ENCODE measurements around the gene ITGB2. TPM values are rescaled to one million over a fixed set of nuclear protein-coding genes. Genes with fewer than 3 reads are reported as not detected.

Gene ITGB2
- total RNA-seq, 1 experiment from 2014 or later, result 6.0 TPM

GRCh38 chr21:44855572-44855971 lies 65.1 kb downstream of the ITGB2 start:
- peaks cover 44% of the 10 kb centered on the region for H3K79me2 ChIP-seq (ENCODE audit: low read depth)
- TF ChIP-seq CTCF (conservative IDR thresholded peaks at IDR 0.05), result no peak
- TF ChIP-seq EZH2 (IDR thresholded peaks at IDR 0.05; ENCODE audit: low read depth), result no peak

DNA sequence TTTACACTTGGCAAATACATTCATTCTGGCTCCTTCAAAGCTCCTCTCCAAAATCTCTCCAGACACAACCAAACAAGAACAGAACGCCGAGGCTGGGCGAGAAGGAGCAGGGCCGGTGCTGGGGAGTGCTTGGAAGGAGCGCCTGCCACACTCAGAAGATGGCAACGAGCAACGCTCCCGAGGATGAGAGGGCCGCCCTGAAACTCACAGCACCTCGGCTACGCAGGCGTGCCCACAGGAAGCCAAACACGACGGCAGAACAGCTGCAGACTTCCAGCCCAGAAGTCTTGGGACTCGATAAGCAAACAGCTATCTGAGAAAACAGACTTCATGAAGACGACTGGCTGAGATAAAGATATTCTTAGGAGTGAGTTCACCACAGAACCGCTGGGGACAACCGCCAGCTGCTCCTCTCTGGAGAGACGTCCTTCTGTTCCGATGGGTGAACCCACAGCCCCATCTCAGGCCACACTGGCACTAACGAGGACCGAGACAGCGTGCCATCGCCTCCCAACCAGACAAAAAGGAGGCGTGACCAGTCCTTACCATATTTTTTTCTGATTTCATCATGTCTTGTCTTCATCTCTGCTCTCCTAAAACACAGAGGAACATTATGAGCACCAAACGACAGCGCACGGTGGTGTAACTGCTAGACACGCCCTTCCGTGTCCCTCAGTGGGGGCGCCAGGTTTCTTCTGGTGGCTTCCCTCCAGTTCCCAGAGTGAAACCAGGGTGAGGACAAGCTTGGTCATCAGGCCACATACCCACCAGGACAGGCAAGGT lies 65.8 kb downstream of the ITGB2 start:
- peaks cover 4% of the 10 kb centered on the region; the same call in 1 of the 2 replicates for H3F3A ChIP-seq (ENCODE audit: insufficient read depth, low read depth)
- no peak for DNase-seq
- no peaks in the 10 kb centered on the region for H3K9me2 ChIP-seq (ENCODE audit: insufficient read depth)
- H3K4me1 ChIP-seq (replicated peaks; ENCODE audit: insufficient read depth), result peaks cover 11% of the 10 kb centered on the region; the same call in 1 of the 2 replicates
- no peak overlapping the region for H3K4me3 ChIP-seq
- intact Hi-C loops (cut with micrococcal nuclease; ENCODE audit: unreplicated experiment), result no loop called here
- no peaks in the 10 kb centered on the region for H3K27me3 ChIP-seq (ENCODE audit: insufficient read depth, low read depth)
- no peaks in the 10 kb centered on the region for H3K9me3 ChIP-seq (ENCODE audit: insufficient read depth, low read depth)
- peaks cover 3% of the 10 kb centered on the region; the same call in 1 of the 2 replicates for H3K36me3 ChIP-seq (ENCODE audit: low read depth)
- H3K79me2 ChIP-seq (ENCODE audit: low read depth), result peaks cover 43% of the 10 kb centered on the region
- ChIA-PET POLR2A (ENCODE audit: unreplicated experiment) (no interaction called here), CTCF (no interaction called here)
- H2AFZ ChIP-seq, result no peak overlapping the region
- H3K27ac ChIP-seq, result no peak overlapping the region
- TF ChIP-seq EZH2 (IDR thresholded peaks at IDR 0.05; ENCODE audit: low read depth) (no peak), CTCF (conservative IDR thresholded peaks at IDR 0.05) (no peak)
- no TSS peak for BruUV-seq (replicated peaks)
- no peak overlapping the region for H3K4me2 ChIP-seq
- H4K20me1 ChIP-seq (ENCODE audit: insufficient read depth), result peaks cover 47% of the 10 kb centered on the region

More at GRCh38 chr21:44855572-44855971, 65.1 kb downstream of the ITGB2 start:
- DNase-seq, result no peak
- H3K27me3 ChIP-seq (ENCODE audit: insufficient read depth, low read depth), result no peaks in the 10 kb centered on the region
- no peak overlapping the region for H3K4me2 ChIP-seq
- H2AFZ ChIP-seq, result no peak overlapping the region
- peaks cover 4% of the 10 kb centered on the region; the same call in 1 of the 2 replicates for H3F3A ChIP-seq (ENCODE audit: insufficient read depth, low read depth)
- ChIA-PET CTCF (no interaction called here), POLR2A (ENCODE audit: unreplicated experiment) (no interaction called here)
- no peaks in the 10 kb centered on the region for H3K9me2 ChIP-seq (ENCODE audit: insufficient read depth)
- H3K27ac ChIP-seq, result no peak overlapping the region
- H4K20me1 ChIP-seq (ENCODE audit: insufficient read depth), result peaks cover 54% of the 10 kb centered on the region
- peaks cover 11% of the 10 kb centered on the region; the same call in 1 of the 2 replicates for H3K4me1 ChIP-seq (replicated peaks; ENCODE audit: insufficient read depth)
- peaks cover 3% of the 10 kb centered on the region; the same call in 1 of the 2 replicates for H3K36me3 ChIP-seq (ENCODE audit: low read depth)
- intact Hi-C loops (cut with micrococcal nuclease; ENCODE audit: unreplicated experiment), result no loop called here
- H3K9me3 ChIP-seq (ENCODE audit: insufficient read depth, low read depth), result no peaks in the 10 kb centered on the region
- no TSS peak for BruUV-seq (replicated peaks)
- no peak overlapping the region for H3K4me3 ChIP-seq

GRCh38 chr21:44854391-44854663 lies 66.4 kb downstream of the ITGB2 start:
- H3F3A ChIP-seq (ENCODE audit: insufficient read depth, low read depth), result peaks cover 4% of the 10 kb centered on the region; the same call in 1 of the 2 replicates
- H3K4me2 ChIP-seq, result no peak overlapping the region
- no peak for DNase-seq
- H3K36me3 ChIP-seq (ENCODE audit: low read depth), result peaks cover 3% of the 10 kb centered on the region; the same call in 1 of the 2 replicates
- POLR2A ChIA-PET (ENCODE audit: unreplicated experiment), result no interaction called here
- no peaks in the 10 kb centered on the region for H3K27me3 ChIP-seq (ENCODE audit: insufficient read depth, low read depth)
- TF ChIP-seq CTCF (conservative IDR thresholded peaks at IDR 0.05) (no peak), EZH2 (IDR thresholded peaks at IDR 0.05; ENCODE audit: low read depth) (no peak)
- H3K9me2 ChIP-seq (ENCODE audit: insufficient read depth), result no peaks in the 10 kb centered on the region
- no peaks in the 10 kb centered on the region for H3K9me3 ChIP-seq (ENCODE audit: insufficient read depth, low read depth)
- CTCF ChIA-PET, result no interaction called here
- peaks cover 9% of the 10 kb centered on the region; the same call in 1 of the 2 replicates for H3K4me1 ChIP-seq (replicated peaks; ENCODE audit: insufficient read depth)
- H2AFZ ChIP-seq, result no peak overlapping the region
- intact Hi-C loops (cut with micrococcal nuclease; ENCODE audit: unreplicated experiment), result no loop called here
- no peak overlapping the region for H3K4me3 ChIP-seq
- no peak overlapping the region for H3K27ac ChIP-seq
- peaks cover 39% of the 10 kb centered on the region for H3K79me2 ChIP-seq (ENCODE audit: low read depth)
- H4K20me1 ChIP-seq (ENCODE audit: insufficient read depth), result peaks cover 44% of the 10 kb centered on the region
- BruUV-seq (replicated peaks), result no TSS peak
